GM12872 (cell line): ENCODE results near the gene PTGDS.

Experiments used
- CTCF ChIP-seq: IDR thresholded peaks from 3 replicates; pipeline ENCODE4 v1.5.1; 2011; ENCODE audit warnings: low read depth, mild to moderate bottlenecking, low read length, moderate library complexity; ENCODE audit not compliant: insufficient read depth

PTGDS gene

GRCh38 chr9:136983656-136984314, 6.5 kb downstream of the PTGDS start:
- TF ChIP-seq CTCF, result no peak

GRCh38 chr9:136984464-136985026, 7.2 kb downstream of the PTGDS start:
- TF ChIP-seq CTCF, result no peak

GRCh38 chr9:136985027-136985602, 7.8 kb downstream of the PTGDS start:
- TF ChIP-seq CTCF, result no peak

- no peak for TF ChIP-seq CTCF
Observed at GRCh38 chr9:136985853-136986252, 8.5 kb downstream of the PTGDS start.

- TF ChIP-seq CTCF, result no peak
Observed at GRCh38 chr9:136988872-136989271, 11.6 kb downstream of the PTGDS start.

GRCh38 chr9:136990242-136990911, 13.1 kb downstream of the PTGDS start:
- TF ChIP-seq CTCF, result no peak

GRCh38 chr9:136991993-136992818, 14.9 kb downstream of the PTGDS start, which contains the start of gene PAXX:
Gene PAXX (plus strand): TSS chr9:136992422. CDS start chr9:136992444, 22 bp downstream.
- no peak for TF ChIP-seq CTCF
